CD4-positive, alpha-beta T cell treated with Interleukin-12 subunit alpha and Interleukin-12 subunit beta, for 1 hour (primary cell): ENCODE measurements around the gene CES2.
"Not testable (repeated sequence)": the region's sequence is repeated elsewhere in the genome, so short reads cannot be mapped to it uniquely, and the experiment has no call there.

ENCODE experiments used
- DNase-seq: peaks from one replicate; pipeline ENCODE4 v3.0.0-alpha.2; 2020

Gene CES2

GRCh38 chr16:66958857-66959703, 23.8 kb downstream of the CES2 start:
- DNase-seq: no peak

- no peak for DNase-seq
Observed at GRCh38 chr16:66959704-66960161, 24.4 kb downstream of the CES2 start.

GRCh38 chr16:66960270-66960669, 25.0 kb downstream of the CES2 start:
- no peak for DNase-seq

GRCh38 chr16:66961065-66961744, 25.9 kb downstream of the CES2 start, which contains the start of gene CES3:
CES3 (plus strand) TSS chr16:66961266; CDS start chr16:66961308, 42 bp downstream.
- peak; percentile 63 for DNase-seq

GRCh38 chr16:66961914-66962313, 26.6 kb downstream of the CES2 start:
- DNase-seq: no peak

- DNase-seq: no peak
Observed at GRCh38 chr16:66964049-66964448, 28.7 kb downstream of the CES2 start.

- DNase-seq: no peak
Observed at GRCh38 chr16:66968847-66969246, 33.5 kb downstream of the CES2 start.

GRCh38 chr16:66970775-66971720, 35.7 kb downstream of the CES2 start:
- no peak for DNase-seq

- no peak for DNase-seq
Observed at GRCh38 chr16:66972983-66973382, 37.7 kb downstream of the CES2 start.

GRCh38 chr16:66973716-66974115, 38.4 kb downstream of the CES2 start:
- DNase-seq: no peak

- not testable (repeated sequence) for DNase-seq
Observed at GRCh38 chr16:66974156-66974931, 39.0 kb downstream of the CES2 start.

GRCh38 chr16:66974932-66975246, 39.6 kb downstream of the CES2 start:
- peak; percentile 69 for DNase-seq

GRCh38 chr16:66975302-66975893, 40.1 kb downstream of the CES2 start:
- no peak for DNase-seq

GRCh38 chr16:66976746-66977145, 41.4 kb downstream of the CES2 start:
- no peak for DNase-seq

- DNase-seq: peak; percentile 87
Observed at GRCh38 chr16:66977341-66978113, 42.2 kb downstream of the CES2 start.

GRCh38 chr16:66979011-66979717, 43.8 kb downstream of the CES2 start:
- no peak for DNase-seq

- DNase-seq: no peak
Observed at GRCh38 chr16:66983033-66983432, 47.7 kb downstream of the CES2 start.

GRCh38 chr16:66984892-66985311, 49.6 kb downstream of the CES2 start:
- DNase-seq: peak; percentile 13

GRCh38 chr16:66986559-66986958, 51.2 kb downstream of the CES2 start:
- DNase-seq: no peak

GRCh38 chr16:66988197-66988788, 53.0 kb downstream of the CES2 start, which contains the start of gene CES4A:
CES4A (plus strand) TSS chr16:66988589; CDS start chr16:66988773, 184 bp downstream.
- DNase-seq: no peak
